T-helper 17 cell (primary cell): ENCODE data around the gene RAD23A. TPM values are rescaled to one million over a fixed set of nuclear protein-coding genes. Genes with fewer than 3 reads are reported as not detected.
"Not testable (repeated sequence)": the region's sequence is repeated elsewhere in the genome, so short reads cannot be mapped to it uniquely, and the experiment has no call there.

Source experiments
- ATAC-seq: fragments of 150-1000 bp; cut with Tn5 transposase; 2 replicates; pipeline ENCODE4 v1.10.0; 2021; ENCODE audit warnings: mild to moderate bottlenecking, moderate library complexity
- DNase-seq, 3 donors: peaks; one replicate each; pipeline versions ENCODE4 v3.0.0 to v3.0.0-alpha.2; 2020 to 2021
- H3K9me3 ChIP-seq: one replicate; pipeline ENCODE4 v1.7.0; 2013; ENCODE audit warnings: low read length, mild to moderate bottlenecking; ENCODE audit not compliant: control insufficient read depth, poor library complexity, severe bottlenecking
- H3K27ac Mint-ChIP-seq: one replicate; pipeline ENCODE4 v1.8.0; 2022; ENCODE audit warnings: mild to moderate bottlenecking, moderate library complexity, mixed read lengths
- H3K27me3 Mint-ChIP-seq: one replicate; pipeline ENCODE4 v1.8.0; 2022; ENCODE audit warnings: mixed read lengths
- H3K36me3 Mint-ChIP-seq: one replicate; pipeline ENCODE4 v1.8.0; 2022; ENCODE audit warnings: low read depth, mixed read lengths
- H3K4me1 Mint-ChIP-seq: one replicate; pipeline ENCODE4 v1.8.0; 2022; ENCODE audit warnings: mild to moderate bottlenecking, mixed read lengths
- H3K4me3 Mint-ChIP-seq: one replicate; pipeline ENCODE4 v1.8.0; 2022; ENCODE audit warnings: mild to moderate bottlenecking, moderate library complexity, mixed read lengths
- total RNA-seq, 4 donors: library from RNA in 2 of 4; stranded (reverse) in 2 of 4; gene quantifications; one replicate each; pipeline ENCODE4 v1.2.3 and lab custom pipeline; 2022 to 2026

RAD23A gene
- total RNA-seq, 2 donors from 2014 or later = 74.1 to 82.1 TPM

DNA sequence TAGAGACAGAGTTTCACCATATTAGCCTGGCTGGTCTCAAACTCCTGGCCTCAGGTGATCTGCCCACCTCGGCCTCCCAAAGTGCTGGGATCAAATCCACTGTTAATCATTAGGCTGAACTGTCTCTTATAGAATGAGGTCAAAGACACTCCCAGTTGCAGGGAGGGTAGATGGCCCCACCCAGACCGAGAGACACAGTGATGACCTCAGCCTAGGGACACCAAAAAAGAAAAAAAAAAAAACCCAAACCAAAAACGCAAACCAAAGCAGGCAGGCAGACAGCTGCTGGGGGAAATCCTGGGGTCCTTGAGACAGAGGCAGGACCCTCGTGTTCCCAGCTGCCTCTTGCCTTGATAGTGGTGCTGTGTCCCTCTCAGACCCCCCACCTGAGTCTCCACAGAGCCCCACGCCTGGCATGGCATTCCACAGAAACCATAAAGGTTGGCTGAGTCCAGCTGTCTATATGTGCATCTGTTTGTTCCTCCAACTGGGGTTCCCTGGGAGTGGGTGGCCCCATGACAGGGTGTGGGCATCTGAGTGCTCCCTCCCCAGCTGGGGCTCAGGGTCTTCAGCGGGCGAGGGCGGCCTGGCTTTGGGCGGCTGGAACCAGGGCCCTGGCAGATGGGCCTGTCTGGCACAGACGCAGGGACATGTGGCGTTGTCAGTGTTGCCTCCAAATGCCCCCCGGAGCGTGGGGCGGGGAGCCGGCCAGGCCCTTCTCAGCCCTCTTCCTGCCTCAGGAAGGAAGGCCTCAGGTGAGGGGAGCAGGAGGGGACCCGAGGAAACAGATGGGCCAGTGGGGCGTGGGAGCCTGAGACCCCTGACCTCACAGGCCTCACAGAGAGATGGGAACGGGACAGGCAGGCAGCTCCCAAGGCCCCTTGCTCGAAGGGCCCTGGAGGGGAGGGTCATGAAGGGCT, 28.9 kb downstream of the RAD23A start:
- Mint-ChIP-seq H3K4me3 (no peak overlapping the region), H3K27me3 (peaks cover 16% of the 10 kb centered on the region), H3K4me1 (peaks cover 6% of the 10 kb centered on the region), H3K27ac (no peak overlapping the region), H3K36me3 (peaks cover 2% of the 10 kb centered on the region)
- ATAC-seq (no peak), DNase-seq (no peak)
- H3K9me3 ChIP-seq = no peaks in the 10 kb centered on the region

DNA sequence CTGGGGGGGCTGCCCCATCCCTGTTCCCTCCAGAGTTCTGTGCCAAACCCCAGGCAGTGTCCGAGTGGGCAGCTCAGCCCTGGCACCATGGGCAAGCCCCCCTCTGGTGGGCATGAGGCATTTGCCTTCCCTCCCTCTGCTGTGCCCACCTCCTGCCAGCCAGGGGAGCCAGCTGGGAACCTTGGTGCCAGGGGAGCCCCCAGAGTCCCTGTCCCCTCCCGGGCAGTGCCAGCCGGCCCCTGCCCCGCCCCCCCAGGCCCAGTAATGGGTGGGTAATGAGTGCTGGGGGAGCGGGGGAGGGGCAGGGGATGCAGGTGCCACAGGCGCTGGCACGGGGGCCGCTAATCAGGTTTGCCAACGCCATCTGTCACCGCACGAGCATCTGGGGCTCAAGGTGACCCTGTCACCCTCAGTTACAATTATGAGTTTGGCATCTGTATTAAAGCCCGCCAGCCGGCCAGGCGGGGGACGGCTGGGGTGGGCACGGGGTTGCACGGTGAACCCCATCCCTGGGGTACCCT, 29.6 kb downstream of the RAD23A start:
- Mint-ChIP-seq H3K27ac (no peak overlapping the region), H3K4me1 (peaks cover 6% of the 10 kb centered on the region), H3K36me3 (peaks cover 2% of the 10 kb centered on the region), H3K27me3 (peaks cover 16% of the 10 kb centered on the region), H3K4me3 (no peak overlapping the region)
- no peaks in the 10 kb centered on the region for H3K9me3 ChIP-seq
- DNase-seq = no peak
- ATAC-seq = no peak

DNA sequence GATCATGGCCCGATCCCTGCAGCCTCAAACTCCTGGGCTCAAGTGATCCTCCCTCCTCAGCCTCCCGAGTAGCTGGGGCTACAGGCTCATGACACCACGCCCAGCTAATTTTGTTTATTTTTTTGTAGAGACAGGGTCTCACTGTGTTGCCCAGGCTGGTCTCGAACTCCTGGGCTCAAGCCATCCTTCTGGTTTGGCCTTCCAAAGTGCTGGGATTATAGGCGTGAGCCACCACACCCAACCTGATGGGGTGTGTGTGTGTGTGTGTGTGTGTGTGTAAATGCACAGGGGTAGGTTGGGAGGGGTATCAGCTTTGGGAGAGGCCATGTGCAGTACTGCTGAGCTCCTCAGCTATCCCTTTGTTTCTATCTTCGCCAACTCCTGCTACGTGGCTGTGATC, 30.4 kb downstream of the RAD23A start:
- H3K36me3 Mint-ChIP-seq, H3K4me3 Mint-ChIP-seq, H3K27ac Mint-ChIP-seq, H3K9me3 ChIP-seq, ATAC-seq, DNase-seq, H3K4me1 Mint-ChIP-seq: not testable (repeated sequence)
- H3K27me3 Mint-ChIP-seq = peaks cover 16% of the 10 kb centered on the region

DNA sequence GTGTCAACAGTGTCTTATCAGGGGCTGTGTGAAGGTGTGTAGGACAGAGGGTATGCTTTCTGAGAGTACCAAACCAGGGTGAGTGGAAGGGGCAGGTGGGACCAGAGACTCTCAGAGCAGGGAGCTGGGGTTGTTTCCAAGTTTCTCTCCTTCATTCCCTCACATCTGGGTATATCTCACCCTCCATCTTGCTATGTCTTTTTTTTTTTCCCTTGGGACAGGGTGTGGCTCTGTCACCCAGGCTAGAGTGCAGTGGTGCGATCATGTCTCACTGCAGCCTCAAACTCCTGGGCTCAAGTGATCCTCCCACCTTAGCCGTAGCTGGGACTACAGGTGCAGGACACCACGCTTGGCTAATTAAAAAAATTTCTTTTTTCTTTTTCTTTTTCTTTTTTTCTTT, 34.3 kb downstream of the RAD23A start:
- Mint-ChIP-seq H3K4me1 (peaks cover 7% of the 10 kb centered on the region), H3K36me3 (peaks cover 2% of the 10 kb centered on the region), H3K4me3 (no peak overlapping the region), H3K27ac (no peak overlapping the region), H3K27me3 (peaks cover 16% of the 10 kb centered on the region)
- DNase-seq (no peak), ATAC-seq (no peak)
- H3K9me3 ChIP-seq = no peaks in the 10 kb centered on the region

DNA sequence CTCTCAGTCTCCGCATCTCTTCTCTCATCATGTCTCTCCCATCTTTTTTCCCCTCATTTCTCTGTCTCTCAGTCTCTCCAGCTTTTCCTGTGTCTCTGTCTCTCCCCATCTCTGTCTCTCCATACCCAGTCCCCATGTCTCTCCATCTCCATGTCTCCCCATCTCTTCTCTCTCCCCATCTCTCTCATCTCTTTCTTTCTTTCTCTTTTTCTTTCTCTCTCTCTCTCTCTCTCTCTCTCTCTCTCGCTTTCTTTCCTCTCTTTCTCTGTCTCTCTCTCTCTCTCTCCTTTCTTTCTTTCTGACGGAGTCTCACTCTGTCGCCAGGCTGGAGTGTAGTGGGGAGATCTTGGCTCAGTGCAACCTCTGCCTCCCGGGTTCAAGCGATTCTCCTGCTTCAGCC, 37.0 kb downstream of the RAD23A start:
- peaks cover 15% of the 10 kb centered on the region for H3K4me1 Mint-ChIP-seq
- peaks cover 2% of the 10 kb centered on the region for H3K36me3 Mint-ChIP-seq
- H3K27me3 Mint-ChIP-seq = peaks cover 15% of the 10 kb centered on the region
- no peak overlapping the region for H3K27ac Mint-ChIP-seq
- no peak overlapping the region for H3K4me3 Mint-ChIP-seq
- DNase-seq = no peak
- H3K9me3 ChIP-seq = no peaks in the 10 kb centered on the region
- ATAC-seq = no peak

DNA sequence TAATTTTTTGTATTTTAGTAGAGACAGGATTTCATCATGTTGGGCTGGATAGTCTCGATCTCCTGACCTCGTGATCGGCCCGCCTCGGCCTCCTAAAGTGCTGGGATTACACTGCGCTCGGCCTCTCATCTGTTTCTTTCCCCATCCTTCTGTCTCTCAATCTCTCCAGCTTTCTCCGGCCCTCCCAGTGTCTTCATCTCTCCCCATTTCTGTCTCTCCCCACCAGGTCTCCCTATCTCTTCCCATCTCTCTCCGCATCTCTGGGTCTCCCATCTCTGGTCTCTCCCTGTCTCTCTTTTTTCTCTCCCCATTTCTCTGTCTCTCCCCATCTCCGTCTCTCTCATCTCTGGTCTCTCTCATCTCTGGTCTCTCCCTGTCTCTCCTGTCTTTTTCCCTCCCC, 37.4 kb downstream of the RAD23A start:
- H3K4me3 Mint-ChIP-seq = no peak overlapping the region
- DNase-seq (no peak), ATAC-seq (no peak)
- no peaks in the 10 kb centered on the region for H3K36me3 Mint-ChIP-seq
- H3K9me3 ChIP-seq = no peaks in the 10 kb centered on the region
- peaks cover 11% of the 10 kb centered on the region for H3K27me3 Mint-ChIP-seq
- no peak overlapping the region for H3K27ac Mint-ChIP-seq
- H3K4me1 Mint-ChIP-seq = peaks cover 10% of the 10 kb centered on the region

DNA sequence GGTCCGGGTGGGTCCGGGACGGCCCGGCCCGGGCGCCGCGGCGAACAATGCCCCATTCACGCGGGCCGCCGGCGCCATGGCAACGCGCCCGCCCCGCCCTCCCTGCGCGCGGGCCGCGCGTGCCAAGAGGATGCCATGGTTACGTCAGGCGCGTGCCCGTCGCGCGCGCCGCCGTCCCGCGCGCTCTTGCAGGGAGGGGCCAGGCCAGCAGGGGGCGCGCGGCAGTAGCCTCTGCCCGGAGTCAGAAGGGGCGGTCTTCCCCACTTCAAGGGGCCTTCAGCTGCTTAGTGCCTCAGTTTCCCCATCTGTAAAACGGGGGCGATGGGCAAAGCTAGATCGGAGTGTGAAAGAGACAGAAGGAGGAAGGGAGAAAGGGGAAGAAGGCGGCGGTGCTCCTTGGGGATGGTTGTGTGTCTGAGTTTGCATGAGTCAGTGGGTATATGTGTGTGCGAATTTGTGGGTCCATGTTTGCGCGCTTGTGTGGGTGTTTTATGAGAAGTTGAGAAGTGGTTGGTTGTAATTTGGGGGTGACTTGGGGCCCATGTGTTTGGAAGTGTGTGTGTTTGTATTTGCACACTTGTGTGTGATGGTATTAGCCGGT, 38.0 kb downstream of the RAD23A start:
- H3K4me1 Mint-ChIP-seq = peaks cover 10% of the 10 kb centered on the region
- H3K9me3 ChIP-seq = no peaks in the 10 kb centered on the region
- peak; percentile 75 to 87 (median 75) for DNase-seq
- no peak overlapping the region for H3K4me3 Mint-ChIP-seq
- no peaks in the 10 kb centered on the region for H3K36me3 Mint-ChIP-seq
- no peak overlapping the region for H3K27ac Mint-ChIP-seq
- peaks cover 9% of the 10 kb centered on the region for H3K27me3 Mint-ChIP-seq
- ATAC-seq = peak; percentile 94

DNA sequence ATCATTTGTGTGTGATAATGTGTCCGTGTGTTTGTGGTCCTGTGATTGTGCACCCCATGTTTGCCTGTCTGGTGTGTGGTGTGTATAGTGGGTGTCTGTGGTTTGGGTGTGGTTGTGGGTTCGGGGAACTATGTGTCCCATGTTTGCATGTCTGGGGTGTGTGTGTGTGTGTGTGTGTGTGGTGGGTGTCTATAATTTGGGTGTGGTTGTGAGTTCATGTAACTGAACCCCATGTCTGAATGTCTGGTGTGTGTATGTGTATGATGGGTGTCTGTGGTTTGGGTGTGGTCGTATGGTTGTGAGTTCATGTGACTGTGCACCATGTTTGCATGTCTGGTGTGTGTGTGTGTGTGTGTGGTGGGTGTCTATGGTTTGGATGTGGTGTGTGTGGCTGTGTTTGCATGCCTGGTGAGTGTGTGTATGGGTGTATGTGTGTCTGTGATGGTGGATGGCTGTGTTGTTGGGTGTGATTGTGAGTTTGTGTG, 38.5 kb downstream of the RAD23A start:
- H3K36me3 Mint-ChIP-seq = no peaks in the 10 kb centered on the region
- peaks cover 9% of the 10 kb centered on the region for H3K27me3 Mint-ChIP-seq
- no peak for DNase-seq
- H3K4me3 Mint-ChIP-seq = no peak overlapping the region
- no peaks in the 10 kb centered on the region for H3K9me3 ChIP-seq
- no peak overlapping the region for H3K27ac Mint-ChIP-seq
- H3K4me1 Mint-ChIP-seq = peaks cover 10% of the 10 kb centered on the region
- ATAC-seq = no peak

DNA sequence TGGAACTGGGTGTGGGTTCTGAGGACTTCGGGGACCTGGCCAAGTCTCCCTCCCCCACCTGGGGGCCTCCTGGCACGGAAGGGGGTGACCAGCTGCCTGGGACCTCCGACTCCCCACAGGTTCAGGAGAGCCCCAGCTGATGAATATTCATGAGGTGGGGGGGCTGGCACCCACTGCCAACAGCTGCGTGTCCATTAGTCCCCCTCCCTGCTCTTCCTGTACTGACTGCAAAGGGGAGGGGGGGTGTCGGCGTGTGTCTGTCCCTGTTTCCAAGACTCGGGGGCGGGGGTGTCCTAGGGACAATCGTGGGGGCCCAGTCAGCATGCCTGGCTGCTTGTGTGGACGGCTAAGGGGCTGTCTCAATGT, 39.0 kb downstream of the RAD23A start:
- ATAC-seq (no peak), DNase-seq (no peak)
- Mint-ChIP-seq H3K4me1 (peaks cover 10% of the 10 kb centered on the region), H3K27ac (no peak overlapping the region), H3K36me3 (no peaks in the 10 kb centered on the region), H3K4me3 (no peak overlapping the region), H3K27me3 (peaks cover 9% of the 10 kb centered on the region)
- no peaks in the 10 kb centered on the region for H3K9me3 ChIP-seq

DNA sequence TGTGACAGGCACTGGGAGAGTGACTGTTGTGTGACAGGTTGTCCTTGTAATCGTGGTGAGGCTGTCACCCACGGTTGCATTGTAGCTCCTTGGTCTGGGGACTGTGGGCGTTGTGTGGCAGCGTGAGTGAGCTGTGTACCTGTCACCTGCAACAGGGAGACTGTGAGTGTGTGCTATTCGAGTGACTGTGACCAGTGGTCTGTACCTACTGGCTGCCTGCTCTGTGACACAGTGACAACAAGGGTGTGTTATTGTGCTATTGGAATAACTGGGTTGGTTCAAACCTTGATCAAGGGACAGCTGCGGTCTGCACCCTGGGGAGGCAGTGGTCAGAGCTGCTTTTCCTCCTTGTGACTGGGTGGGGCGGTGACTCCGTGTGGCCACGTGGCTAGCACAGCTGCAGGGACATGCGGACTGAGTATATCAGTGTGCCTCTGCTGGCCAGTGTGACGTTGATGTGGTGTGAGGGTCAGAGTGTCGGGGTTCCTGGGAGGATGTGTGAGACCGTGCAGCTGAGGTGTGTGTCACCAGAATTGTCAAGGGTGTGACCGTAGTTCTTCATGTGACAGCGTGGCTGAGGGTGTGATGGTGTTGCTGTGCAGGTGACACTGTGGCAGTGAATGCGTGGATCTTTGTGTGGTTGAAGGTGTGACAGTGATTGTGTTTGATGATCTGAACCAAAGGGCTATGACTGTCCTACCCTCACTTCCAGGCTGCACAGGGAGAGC, 39.6 kb downstream of the RAD23A start:
- H3K27ac Mint-ChIP-seq = peak overlapping the region; percentile 19
- H3K36me3 Mint-ChIP-seq = no peaks in the 10 kb centered on the region
- no peak for DNase-seq
- peaks cover 10% of the 10 kb centered on the region for H3K4me1 Mint-ChIP-seq
- H3K27me3 Mint-ChIP-seq = peaks cover 9% of the 10 kb centered on the region
- ATAC-seq = no peak
- no peak overlapping the region for H3K4me3 Mint-ChIP-seq
- H3K9me3 ChIP-seq = no peaks in the 10 kb centered on the region

DNA sequence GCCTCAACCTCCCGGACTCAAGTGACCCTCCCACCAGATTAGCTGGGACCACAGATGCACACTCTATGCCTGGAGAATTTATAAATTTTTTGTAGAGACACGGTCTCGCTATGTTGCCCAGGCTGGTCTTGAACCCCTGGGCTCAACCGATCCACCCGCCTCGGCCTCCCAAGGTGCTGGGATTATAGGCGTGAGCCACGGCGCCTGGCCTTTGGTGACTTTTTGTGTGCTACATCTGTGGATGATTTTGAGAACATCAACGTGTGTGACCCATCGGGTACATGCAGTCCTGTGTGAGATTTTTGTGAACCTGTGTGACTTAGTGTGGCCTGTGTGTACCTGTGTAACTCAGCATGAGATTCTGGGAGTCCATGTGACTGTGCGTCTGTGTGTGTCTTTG, 41.1 kb downstream of the RAD23A start:
- Mint-ChIP-seq H3K27ac (no peak overlapping the region), H3K4me1 (peaks cover 14% of the 10 kb centered on the region), H3K36me3 (no peaks in the 10 kb centered on the region), H3K27me3 (peaks cover 13% of the 10 kb centered on the region), H3K4me3 (no peak overlapping the region)
- no peaks in the 10 kb centered on the region for H3K9me3 ChIP-seq
- DNase-seq (no peak), ATAC-seq (no peak)

DNA sequence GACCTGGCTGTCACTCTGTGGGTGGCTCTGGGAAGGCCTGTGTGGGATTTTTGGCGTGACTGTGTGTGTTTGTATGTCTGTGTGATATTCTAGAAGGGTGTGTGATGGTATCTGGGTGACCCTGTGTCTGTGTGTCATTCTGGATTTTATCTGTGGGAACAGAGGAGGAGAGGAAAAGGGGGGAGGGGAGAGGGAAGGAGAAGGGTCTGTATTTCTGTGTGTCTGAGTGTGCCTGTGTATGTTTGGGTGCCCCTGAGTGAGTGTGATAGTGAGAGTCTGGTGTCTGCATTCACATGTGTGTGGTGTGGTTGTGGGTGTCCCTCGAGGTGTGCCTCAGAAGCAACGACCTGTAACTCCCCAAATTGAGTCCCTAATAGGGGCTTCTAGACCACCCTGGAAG, 41.5 kb downstream of the RAD23A start:
- DNase-seq (no peak), ATAC-seq (no peak)
- Mint-ChIP-seq H3K27me3 (peaks cover 13% of the 10 kb centered on the region), H3K4me3 (no peak overlapping the region), H3K27ac (no peak overlapping the region), H3K4me1 (peaks cover 14% of the 10 kb centered on the region), H3K36me3 (no peaks in the 10 kb centered on the region)
- H3K9me3 ChIP-seq = no peaks in the 10 kb centered on the region

DNA sequence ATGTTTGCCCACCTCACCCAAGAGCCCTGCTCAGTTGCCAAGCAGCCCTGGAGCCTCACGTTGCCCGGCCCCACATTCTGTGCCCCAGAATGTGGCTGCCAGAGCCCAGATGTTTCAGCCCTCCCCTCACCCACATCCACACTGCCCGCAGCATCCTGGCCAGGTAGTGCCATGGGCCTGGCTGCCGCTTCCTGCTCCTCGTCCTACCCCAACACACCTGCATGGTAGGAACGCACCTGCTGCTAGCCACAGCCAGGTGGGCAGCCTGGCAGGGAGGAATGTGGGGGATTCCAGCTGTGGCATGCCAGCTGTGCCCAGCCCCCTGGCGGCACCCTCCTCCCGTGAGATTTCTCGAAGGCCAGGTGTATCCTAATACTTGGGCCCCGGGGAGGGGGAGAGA, 42.1 kb downstream of the RAD23A start:
- Mint-ChIP-seq H3K4me3 (no peak overlapping the region), H3K36me3 (no peaks in the 10 kb centered on the region), H3K4me1 (peaks cover 14% of the 10 kb centered on the region), H3K27ac (no peak overlapping the region), H3K27me3 (peaks cover 13% of the 10 kb centered on the region)
- DNase-seq (no peak), ATAC-seq (no peak)
- H3K9me3 ChIP-seq = no peaks in the 10 kb centered on the region
